Brain microvascular endothelial cell (primary cell): ENCODE results near the gene GOLGA3.

Experiments
- DNase-seq: peaks from one replicate; pipeline ENCODE4 v3.0.0-alpha.2; 2020
- H3K27ac ChIP-seq: fragments of 250-450 bp; sonication (Bioruptor Pico); 2 replicates; pipeline ENCODE4 v1.5.1; 2020; ENCODE audit warnings: mild to moderate bottlenecking, moderate library complexity
- H3K27me3 ChIP-seq: fragments of 250-450 bp; sonication (Bioruptor Pico); replicated peaks from 2 replicates; pipeline ENCODE4 v1.5.1; 2020; ENCODE audit warnings: mild to moderate bottlenecking
- H3K36me3 ChIP-seq: fragments of 250-450 bp; sonication (Bioruptor Pico); replicated peaks from 2 replicates; pipeline ENCODE4 v1.5.1; 2020; ENCODE audit warnings: mild to moderate bottlenecking
- H3K4me3 ChIP-seq: 2 replicates; pipeline ENCODE4 v1.5.1; 2011; ENCODE audit warnings: low read depth, mild to moderate bottlenecking, control low read depth, low read length, moderate library complexity
- in situ Hi-C: cut with HindIII; loops from 2 replicates; pipeline ENCODE4 v1.10.0; 2017; ENCODE audit warnings: low sequenced_read_pairs, low pct_ligation_motif_present
- TF ChIP-seq, protein P1 (sequence below): IDR thresholded peaks from 2 replicates; pipeline ENCODE4 v1.5.1; 2011; ENCODE audit warnings: low read depth, mild to moderate bottlenecking, moderate library complexity, low read length, control low read depth, inconsistent platforms; ENCODE audit errors: missing control alignments

The GOLGA3 gene

DNA sequence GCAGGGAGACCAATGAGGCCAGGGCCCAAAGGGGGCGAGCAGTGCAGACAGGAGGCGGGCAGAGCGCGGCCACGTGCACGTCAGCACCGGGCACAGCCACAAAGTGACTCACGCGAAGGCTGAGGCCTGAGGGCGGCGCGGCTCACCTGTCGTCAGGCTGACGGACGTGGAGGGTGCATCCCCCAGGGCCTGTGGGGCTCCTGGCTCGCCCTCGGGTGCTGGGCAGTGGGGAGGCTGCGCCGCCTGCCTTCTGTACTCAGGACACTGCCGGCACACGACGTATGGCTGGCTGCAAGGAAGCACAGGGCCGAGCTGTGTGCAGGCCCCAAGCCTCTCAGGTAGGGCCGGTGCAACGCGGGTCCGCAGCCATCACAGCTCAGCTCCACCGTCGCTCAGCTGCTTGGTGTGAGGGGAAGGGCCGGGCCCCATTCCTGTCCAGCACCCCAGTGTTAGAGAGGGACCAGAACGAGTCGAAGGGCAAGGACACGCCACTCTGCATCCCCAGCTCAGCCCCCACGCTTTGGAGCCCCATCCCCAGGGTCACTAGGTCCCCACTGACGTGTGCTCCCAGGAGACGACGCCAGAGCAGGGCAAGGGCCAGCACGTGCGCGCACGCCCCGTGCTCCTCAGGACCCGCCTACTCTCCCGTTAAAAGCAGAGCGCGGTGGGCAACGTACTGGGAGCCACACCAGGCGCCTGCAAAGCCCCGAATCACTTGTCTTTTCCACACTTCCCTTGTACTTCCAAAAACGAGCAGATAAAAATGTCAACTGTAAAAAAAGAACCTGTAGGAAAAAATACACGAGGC, 24.8 kb upstream of the GOLGA3 start:
- no peak for DNase-seq
- in situ Hi-C loops: no loop called here
- peaks cover 74% of the 10 kb centered on the region for H3K36me3 ChIP-seq
- H3K27me3 ChIP-seq: no peaks in the 10 kb centered on the region
- TF ChIP-seq, protein P1, sequence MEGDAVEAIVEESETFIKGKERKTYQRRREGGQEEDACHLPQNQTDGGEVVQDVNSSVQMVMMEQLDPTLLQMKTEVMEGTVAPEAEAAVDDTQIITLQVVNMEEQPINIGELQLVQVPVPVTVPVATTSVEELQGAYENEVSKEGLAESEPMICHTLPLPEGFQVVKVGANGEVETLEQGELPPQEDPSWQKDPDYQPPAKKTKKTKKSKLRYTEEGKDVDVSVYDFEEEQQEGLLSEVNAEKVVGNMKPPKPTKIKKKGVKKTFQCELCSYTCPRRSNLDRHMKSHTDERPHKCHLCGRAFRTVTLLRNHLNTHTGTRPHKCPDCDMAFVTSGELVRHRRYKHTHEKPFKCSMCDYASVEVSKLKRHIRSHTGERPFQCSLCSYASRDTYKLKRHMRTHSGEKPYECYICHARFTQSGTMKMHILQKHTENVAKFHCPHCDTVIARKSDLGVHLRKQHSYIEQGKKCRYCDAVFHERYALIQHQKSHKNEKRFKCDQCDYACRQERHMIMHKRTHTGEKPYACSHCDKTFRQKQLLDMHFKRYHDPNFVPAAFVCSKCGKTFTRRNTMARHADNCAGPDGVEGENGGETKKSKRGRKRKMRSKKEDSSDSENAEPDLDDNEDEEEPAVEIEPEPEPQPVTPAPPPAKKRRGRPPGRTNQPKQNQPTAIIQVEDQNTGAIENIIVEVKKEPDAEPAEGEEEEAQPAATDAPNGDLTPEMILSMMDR: no peak
- H3K27ac ChIP-seq: no peak overlapping the region
- no peak overlapping the region for H3K4me3 ChIP-seq

DNA sequence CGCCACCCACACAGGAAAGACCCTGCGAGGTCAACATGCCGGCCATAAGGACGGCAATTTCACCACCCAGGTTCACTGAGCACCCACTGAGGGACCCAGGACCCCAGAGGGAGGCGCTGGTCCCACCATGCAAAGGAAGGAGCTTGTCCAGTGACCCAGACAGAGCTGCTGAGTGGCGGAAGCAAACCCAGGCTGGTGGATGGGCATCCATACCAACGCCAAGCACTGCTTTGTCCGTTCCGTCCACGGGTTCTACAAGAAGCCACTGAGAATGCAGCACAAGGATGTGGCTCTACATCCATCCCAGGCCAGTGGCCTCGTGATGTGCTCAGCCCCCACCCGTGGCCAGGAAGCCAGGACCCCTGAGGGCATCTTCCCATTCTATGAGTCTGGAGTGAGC, 23.8 kb upstream of the GOLGA3 start:
- H3K27ac ChIP-seq: no peak overlapping the region
- peaks cover 76% of the 10 kb centered on the region for H3K36me3 ChIP-seq
- TF ChIP-seq, protein P1: no peak
- in situ Hi-C loops: no loop called here
- H3K27me3 ChIP-seq: no peaks in the 10 kb centered on the region
- no peak for DNase-seq
- no peak overlapping the region for H3K4me3 ChIP-seq

DNA sequence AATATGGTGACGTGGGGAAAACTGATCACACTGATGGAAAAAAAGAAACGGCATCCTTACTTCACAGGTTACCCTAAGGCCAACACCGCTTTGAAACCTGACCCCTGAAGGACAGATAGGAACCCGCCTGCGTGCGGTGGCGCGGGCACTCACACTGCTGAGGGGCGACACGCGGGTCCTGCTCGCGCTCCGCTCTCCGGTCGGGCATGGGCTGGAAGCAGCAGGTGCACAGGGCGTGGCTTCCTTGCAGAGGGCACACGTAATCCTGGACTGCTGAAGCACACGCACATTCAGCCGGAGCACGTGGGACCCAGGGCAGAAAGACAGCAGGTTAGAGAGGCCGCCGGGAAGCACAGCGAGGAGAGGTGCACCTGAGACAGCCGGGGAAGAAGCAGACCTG, 22.8 kb upstream of the GOLGA3 start:
- H3K27me3 ChIP-seq: no peaks in the 10 kb centered on the region
- in situ Hi-C loops: no loop called here
- TF ChIP-seq, protein P1: no peak
- DNase-seq: no peak
- peaks cover 85% of the 10 kb centered on the region for H3K36me3 ChIP-seq
- no peak overlapping the region for H3K4me3 ChIP-seq
- H3K27ac ChIP-seq: no peak overlapping the region

DNA sequence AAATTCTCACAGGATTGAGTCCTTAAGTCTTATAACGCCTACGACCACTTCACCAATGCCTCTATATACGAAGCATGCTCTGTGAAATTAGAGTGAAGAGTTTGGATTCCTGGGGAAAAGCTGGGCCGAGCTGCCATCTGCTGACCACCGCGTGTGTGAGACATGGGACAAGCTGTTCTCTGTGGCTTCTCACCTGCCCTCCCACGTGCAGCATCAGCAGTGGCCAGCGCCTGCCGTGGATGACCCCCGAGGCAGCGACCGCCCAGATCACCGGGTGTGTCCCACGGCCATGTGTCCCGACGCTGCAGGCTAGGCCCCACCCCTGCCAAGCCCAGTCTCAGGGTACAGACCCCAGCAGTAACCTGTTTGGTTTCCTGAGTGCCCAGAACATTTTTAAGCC, 21.6 kb upstream of the GOLGA3 start:
- Histone ChIP-seq H3K27ac (no peak overlapping the region), H3K27me3 (no peaks in the 10 kb centered on the region), H3K4me3 (no peak overlapping the region), H3K36me3 (peaks cover 83% of the 10 kb centered on the region)
- DNase-seq: no peak
- TF ChIP-seq, protein P1: no peak
- in situ Hi-C loops: no loop called here

DNA sequence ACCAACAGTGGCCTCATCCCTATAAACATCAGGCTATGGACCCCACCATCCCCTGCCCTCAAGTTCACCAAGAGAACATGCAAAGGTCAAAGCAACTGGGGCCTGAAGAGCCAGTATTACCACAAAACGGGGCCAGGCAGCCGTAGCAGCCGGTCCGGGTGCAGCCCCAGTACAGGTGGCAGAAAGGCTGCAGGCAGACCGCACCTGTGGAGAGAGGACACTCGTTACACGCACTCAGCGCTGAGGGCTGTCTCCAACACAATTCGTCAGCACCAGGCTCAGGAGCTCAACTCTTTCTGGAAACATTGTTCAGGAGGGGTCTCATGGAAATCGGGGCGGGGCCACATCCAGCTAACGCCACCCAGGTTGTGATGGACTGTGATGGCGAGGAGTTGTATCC, 19.9 kb upstream of the GOLGA3 start:
- no peak for DNase-seq
- Histone ChIP-seq H3K4me3 (no peak overlapping the region), H3K27me3 (no peaks in the 10 kb centered on the region), H3K36me3 (peaks cover 83% of the 10 kb centered on the region), H3K27ac (no peak overlapping the region)
- TF ChIP-seq, protein P1: no peak
- in situ Hi-C loops: no loop called here
